Measurements from ENCODE around the gene MYO5B.

Gene MYO5B

GRCh38 chr18:50152900-50153299 lies 42.0 kb downstream of the MYO5B start:
- no peak overlapping the region for H3K4me3 ChIP-seq (ENCODE audit: low read depth, low read length)

- no peak overlapping the region for H3K4me3 ChIP-seq (ENCODE audit: low read depth, low read length)
Observed at GRCh38 chr18:50151926-50152325, 43.0 kb downstream of the MYO5B start.

GRCh38 chr18:50144540-50144939 lies 50.4 kb downstream of the MYO5B start:
- H3K4me3 ChIP-seq (ENCODE audit: low read depth, low read length) = no peak overlapping the region

DNA sequence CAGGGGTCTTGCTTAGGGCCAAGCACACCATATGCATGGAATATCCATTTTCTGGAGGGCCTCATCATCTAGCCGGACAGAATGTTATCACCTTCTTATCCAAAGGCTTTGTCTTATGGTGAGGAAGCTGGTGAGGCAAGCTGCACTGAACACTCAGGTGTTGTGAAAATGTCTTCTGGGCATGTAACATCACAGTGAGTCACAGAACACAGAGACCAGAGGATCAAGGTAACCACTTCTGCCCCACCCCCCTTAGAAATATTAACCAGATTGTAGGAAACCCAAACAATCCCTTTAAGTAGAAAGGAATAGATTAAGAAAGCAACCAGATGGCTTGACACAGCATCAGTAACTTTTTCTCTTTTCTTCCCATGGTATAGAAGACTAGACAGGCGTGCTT lies 51.1 kb downstream of the MYO5B start:
- H3K4me3 ChIP-seq (ENCODE audit: low read depth, low read length) = no peak overlapping the region

DNA sequence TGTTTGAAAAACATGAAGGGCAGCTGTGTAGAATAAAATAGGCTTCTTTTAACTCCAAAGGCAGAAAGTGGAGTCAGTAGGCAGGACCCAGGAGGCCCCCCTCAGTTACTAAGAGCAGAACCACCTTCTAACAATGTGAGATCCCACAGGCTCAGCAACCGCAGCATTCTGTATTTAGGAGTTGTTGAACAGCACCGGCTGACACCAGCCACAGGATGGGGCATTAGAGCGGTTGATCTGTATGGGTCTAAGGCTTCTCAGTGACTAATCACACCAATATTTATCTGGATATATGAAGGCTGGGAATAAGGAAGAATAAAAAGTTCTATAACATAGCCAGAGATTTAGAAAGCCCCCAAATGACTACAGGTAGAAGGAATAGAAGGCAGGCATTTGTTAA lies 51.7 kb downstream of the MYO5B start:
- H3K4me3 ChIP-seq (ENCODE audit: low read depth, low read length) = no peak overlapping the region

- H3K4me3 ChIP-seq (ENCODE audit: low read depth, low read length) = no peak overlapping the region
Observed at GRCh38 chr18:50142441-50143120, 52.4 kb downstream of the MYO5B start.

DNA sequence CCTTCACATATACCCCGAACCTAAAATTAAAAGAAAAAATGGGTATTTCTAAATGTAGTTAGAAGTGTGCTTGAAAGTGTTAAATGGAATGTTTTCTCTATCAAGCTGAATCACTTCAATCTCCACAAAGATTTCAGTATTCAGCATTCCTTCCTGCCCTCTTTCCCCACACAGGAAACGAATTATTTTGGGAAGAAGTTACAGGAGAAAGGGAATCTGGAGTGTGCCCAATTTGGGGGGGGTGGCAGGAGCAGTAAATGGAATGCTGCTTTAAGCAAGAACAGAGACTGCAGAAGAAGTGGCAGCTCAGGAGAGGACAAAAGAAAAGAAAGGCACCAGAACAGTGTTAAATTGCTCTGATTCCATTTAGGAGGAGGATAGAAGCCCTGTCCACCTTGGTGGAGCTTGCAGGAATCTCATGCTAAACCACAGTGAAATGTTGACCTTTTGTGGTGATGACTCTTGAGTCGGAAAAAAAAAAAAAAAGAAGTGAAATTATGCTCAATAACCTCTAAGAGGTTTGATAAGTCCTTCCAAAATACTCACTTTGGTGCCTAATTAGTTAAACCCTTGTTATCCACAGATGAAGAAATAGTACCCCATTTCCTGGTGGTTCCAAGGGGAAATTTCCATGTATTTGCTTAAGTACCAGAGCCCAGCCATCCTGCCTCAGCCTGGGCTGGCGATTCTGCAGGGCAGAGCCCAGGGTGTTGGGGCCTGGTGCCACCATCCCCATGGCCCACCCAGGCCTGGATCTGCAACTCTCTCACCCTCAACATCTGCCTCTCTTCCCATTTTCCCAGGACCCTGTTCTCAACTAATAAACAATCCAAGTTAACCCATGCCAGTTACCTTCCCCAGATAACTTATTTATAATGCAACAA lies 56.5 kb downstream of the MYO5B start:
- H3K4me3 ChIP-seq (ENCODE audit: low read depth, low read length) = no peak overlapping the region

GRCh38 chr18:50135903-50136302 lies 59.0 kb downstream of the MYO5B start:
- no peak overlapping the region for H3K4me3 ChIP-seq (ENCODE audit: low read depth, low read length)

GRCh38 chr18:50133526-50133925 lies 61.4 kb downstream of the MYO5B start:
- H3K4me3 ChIP-seq (ENCODE audit: low read depth, low read length) = no peak overlapping the region

DNA sequence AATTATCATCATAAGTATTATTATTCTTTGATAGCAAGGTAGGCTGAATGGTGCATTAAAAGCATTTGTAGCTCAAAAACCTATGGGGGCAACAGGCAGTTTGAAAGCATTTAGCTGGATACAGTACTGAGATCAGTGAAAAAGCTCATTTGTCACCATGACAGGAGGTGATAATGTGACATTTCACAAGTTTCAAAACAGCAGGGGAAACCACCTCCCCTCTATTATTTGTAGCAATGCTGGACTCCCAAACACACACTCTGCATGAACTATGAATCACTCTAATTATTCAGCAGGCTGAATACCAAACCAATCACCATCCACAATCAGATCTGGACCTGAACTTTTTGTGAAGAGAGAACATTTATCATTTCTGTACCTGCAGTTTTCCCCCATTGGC lies 63.4 kb downstream of the MYO5B start:
- no peak overlapping the region for H3K4me3 ChIP-seq (ENCODE audit: low read depth, low read length)

DNA sequence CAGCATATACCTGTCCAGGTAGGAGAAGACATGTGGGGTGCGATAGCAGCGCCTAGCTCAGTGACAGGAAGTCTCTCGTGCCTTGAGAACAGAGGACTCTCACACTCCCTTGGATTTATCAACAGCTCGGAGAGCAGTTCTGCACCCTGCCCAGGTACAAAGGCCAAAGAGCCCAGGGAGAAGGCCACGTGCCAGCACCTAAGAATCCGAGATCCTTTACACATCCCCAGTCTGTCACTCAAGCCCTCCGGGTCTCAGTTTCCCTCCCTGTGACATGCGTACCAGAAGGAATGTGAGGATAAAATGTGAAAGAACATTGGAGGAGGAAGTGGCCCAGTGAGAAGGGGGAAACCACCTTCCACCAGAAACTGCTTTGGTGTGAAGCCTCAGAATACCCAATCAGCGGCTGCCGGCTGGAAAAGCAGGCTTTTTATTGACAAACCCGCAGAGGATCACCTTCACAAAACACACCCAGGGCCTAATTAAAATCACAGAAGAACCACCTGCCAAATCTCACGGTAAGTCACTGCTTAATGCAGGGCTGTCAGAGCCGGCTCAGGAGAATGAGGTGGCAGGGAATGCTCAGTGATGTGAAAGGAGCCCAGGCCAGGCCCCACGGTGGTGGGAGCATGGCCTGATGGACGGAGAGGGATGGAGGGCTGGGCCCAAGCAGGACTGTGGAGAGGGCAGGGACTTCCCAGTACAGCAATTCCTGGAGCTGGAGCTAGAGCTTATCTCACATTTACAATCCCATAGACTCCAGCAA lies 66.3 kb downstream of the MYO5B start:
- no peak overlapping the region for H3K4me3 ChIP-seq (ENCODE audit: low read depth, low read length)

- no peak overlapping the region for H3K4me3 ChIP-seq (ENCODE audit: low read depth, low read length)
Observed at GRCh38 chr18:50127516-50128210, 67.3 kb downstream of the MYO5B start.

GRCh38 chr18:50126471-50126870 lies 68.5 kb downstream of the MYO5B start:
- H3K4me3 ChIP-seq (ENCODE audit: low read depth, low read length) = no peak overlapping the region

DNA sequence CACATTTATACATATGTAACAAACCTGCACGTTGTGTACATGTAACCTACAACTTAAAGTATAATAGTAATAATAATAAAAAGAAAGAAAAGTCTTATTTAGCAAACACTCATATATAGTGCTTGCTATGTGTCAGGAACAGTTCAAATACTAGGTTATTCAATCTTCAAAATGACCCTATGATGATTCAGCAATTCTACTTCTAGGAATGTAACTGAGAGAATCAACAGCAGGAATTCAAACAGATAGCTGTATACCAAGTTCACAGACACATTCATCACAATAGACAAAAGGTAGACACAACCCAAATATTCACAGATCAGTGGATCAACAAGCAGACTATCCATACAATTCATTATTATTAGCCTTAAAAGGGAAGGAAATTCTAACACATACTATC lies 69.5 kb downstream of the MYO5B start:
- H3K4me3 ChIP-seq (ENCODE audit: low read depth, low read length) = no peak overlapping the region

DNA sequence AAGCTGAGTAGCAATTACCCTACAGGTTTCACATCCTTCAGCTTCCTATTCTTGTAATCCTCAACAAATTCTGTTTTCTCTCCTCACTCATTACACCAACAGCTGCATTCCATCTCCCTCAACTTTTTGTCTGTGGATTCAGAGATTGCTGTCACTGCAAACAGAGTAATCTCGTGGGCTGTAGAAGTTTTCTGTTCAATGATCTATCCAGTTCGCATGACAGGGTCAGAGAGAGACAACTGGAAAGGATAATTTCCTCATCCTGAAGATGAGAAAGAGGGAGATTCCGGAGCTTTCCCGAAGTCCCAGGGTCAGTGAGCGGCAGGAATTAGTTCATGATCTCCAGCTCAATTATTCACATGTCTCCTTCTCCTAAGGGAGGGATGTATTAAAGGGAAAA lies 75.7 kb downstream of the MYO5B start:
- H3K4me3 ChIP-seq (ENCODE audit: low read depth, low read length) = no peak overlapping the region

GRCh38 chr18:50117863-50118262 lies 77.1 kb downstream of the MYO5B start:
- no peak overlapping the region for H3K4me3 ChIP-seq (ENCODE audit: low read depth, low read length)

GRCh38 chr18:50115095-50115494 lies 79.9 kb downstream of the MYO5B start:
- H3K4me3 ChIP-seq (ENCODE audit: low read depth, low read length) = no peak overlapping the region

- H3K4me3 ChIP-seq (ENCODE audit: low read depth, low read length) = no peak overlapping the region
Observed at GRCh38 chr18:50114448-50114847, 80.5 kb downstream of the MYO5B start.

DNA sequence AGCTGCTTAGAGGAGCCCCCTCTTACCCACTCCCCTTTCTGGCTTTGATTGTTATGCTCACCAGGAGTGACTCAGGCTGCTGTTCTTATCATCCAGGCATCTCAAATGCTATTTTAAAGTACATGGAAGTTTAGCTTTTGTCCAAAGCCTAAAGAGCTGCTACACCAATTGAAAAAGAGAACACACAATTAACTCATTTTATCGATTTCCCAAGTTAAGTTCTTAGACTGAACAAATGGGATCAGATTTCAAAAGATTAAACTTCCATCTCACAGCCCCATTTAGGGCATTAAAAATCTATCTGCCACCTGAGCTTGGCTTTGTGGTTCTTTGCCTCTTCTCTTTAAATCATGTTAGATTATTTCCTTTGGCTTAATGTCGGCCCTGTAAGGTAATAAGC lies 81.2 kb downstream of the MYO5B start:
- H3K4me3 ChIP-seq (ENCODE audit: low read depth, low read length) = no peak overlapping the region

DNA sequence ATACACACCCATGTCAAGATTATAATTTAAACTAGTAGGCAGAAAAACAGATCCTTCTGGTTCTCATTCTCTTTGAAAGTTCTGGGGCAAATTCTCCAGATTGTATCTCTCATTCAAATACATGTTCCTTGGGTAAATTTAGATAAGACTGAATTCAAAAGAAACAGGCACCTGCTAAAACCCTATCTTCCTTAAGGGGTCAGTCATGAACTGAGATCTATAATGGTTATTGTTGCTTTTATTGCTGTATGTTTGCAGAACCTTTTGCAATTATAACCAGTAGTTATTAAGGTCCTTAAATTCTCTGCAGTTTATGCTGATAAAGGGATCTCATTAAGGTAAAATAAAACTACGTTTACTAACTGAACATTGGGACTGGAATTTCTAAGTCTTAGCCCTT lies 83.5 kb downstream of the MYO5B start:
- no peak overlapping the region for H3K4me3 ChIP-seq (ENCODE audit: low read depth, low read length)

- H3K4me3 ChIP-seq (ENCODE audit: low read depth, low read length) = no peak overlapping the region
Observed at GRCh38 chr18:50107468-50107977, 87.4 kb downstream of the MYO5B start.

Measured in iPS-11a (cell line).